CD4-positive, alpha-beta memory T cell (primary cell): ENCODE data around the gene AFAP1. TPM values are rescaled to one million over a fixed set of nuclear protein-coding genes. Genes with fewer than 3 reads are reported as not detected.

Experiments
- CTCF ChIA-PET: fragments of 350-600 bp; sonication (Branson Sonifier 250); formaldehyde crosslinking; loops from one replicate; lab custom pipeline; 2021; ENCODE audit warnings: inconsistent platforms; ENCODE audit not compliant: partially characterized antibody; lab: Charles Lee
- POLR2A ChIA-PET: fragments of 350-600 bp; sonication (Branson Sonifier 250); formaldehyde crosslinking; loops from one replicate; lab custom pipeline; 2021; ENCODE audit not compliant: partially characterized antibody; lab: Charles Lee
- DNase-seq, 5 donors: peaks; one replicate each; pipeline versions ENCODE4 v3.0.0 to v3.0.0-alpha.2; 2020 to 2022; ENCODE audit warnings: mixed read lengths in 1 of 5
- H3K27ac ChIP-seq: one replicate; pipeline ENCODE4 v1.7.0; 2013; ENCODE audit warnings: low read depth, low read length
- H3K27me3 ChIP-seq: 2 replicates; pipeline ENCODE4 v1.7.0; 2013; ENCODE audit warnings: mild to moderate bottlenecking, low read length, moderate library complexity; ENCODE audit not compliant: insufficient read depth
- H3K36me3 ChIP-seq: 2 replicates; pipeline ENCODE4 v1.7.0; 2013; ENCODE audit warnings: mild to moderate bottlenecking, low read length, moderate library complexity; ENCODE audit not compliant: insufficient read depth
- H3K4me1 ChIP-seq: 2 replicates; pipeline ENCODE4 v1.7.0; 2013; ENCODE audit warnings: mild to moderate bottlenecking, low read length, moderate library complexity; ENCODE audit not compliant: insufficient read depth
- H3K4me3 ChIP-seq, 2 donors: one replicate each; pipeline ENCODE4 v1.7.0; 2013; ENCODE audit warnings: low read length in 2 of 2, mild to moderate bottlenecking in 1 of 2
- H3K9me3 ChIP-seq, 2 donors: one replicate each; pipeline ENCODE4 v1.7.0; 2013; ENCODE audit warnings: low read length in 2 of 2, control low read depth in 1 of 2; ENCODE audit not compliant: control insufficient read depth in 1 of 2
- H3K27ac Mint-ChIP-seq, 7 donors: one replicate each; pipeline ENCODE4 v1.8.0; 2020 to 2021; ENCODE audit warnings: mixed read lengths in 7 of 7, mild to moderate bottlenecking in 6 of 7, inconsistent platforms in 3 of 7, moderate library complexity in 3 of 7
- H3K27me3 Mint-ChIP-seq, 2 donors: one replicate each; pipeline ENCODE4 v1.8.0; 2020 to 2021; ENCODE audit warnings: mixed read lengths in 2 of 2
- H3K36me3 Mint-ChIP-seq, 2 donors: one replicate each; pipeline ENCODE4 v1.8.0; 2020 to 2021; ENCODE audit warnings: mixed read lengths in 2 of 2, inconsistent platforms in 1 of 2, mild to moderate bottlenecking in 1 of 2
- H3K4me1 Mint-ChIP-seq, 4 donors: one replicate each; pipeline ENCODE4 v1.8.0; 2020 to 2021; ENCODE audit warnings: mixed read lengths in 4 of 4, mild to moderate bottlenecking in 1 of 4
- H3K4me3 Mint-ChIP-seq, 8 donors: one replicate each; pipeline ENCODE4 v1.8.0; 2020 to 2021; ENCODE audit warnings: mixed read lengths in 8 of 8, mild to moderate bottlenecking in 7 of 8, moderate library complexity in 6 of 8, inconsistent platforms in 3 of 8
- H3K9me3 Mint-ChIP-seq, 8 donors: one replicate each; pipeline ENCODE4 v1.8.0; 2020 to 2021; ENCODE audit warnings: mixed read lengths in 8 of 8, mild to moderate bottlenecking in 5 of 8, inconsistent platforms in 3 of 8, moderate library complexity in 1 of 8
- intact Hi-C: fragments of 100-400 bp; cut with micrococcal nuclease; formaldehyde crosslinking; loops from one replicate; pipeline ENCODE4 v1.15.1; 2023
- polyA plus RNA-seq, 2 donors: library from polyadenylated mRNA; unstranded; fragments of 300-500 nt; fragmentation: Illumina TruSeq; gene quantifications; one replicate each; pipeline ENCODE4 v1.2.3, GENCODE V29; 2021
- total RNA-seq, 2 experiments: library from RNA; stranded (reverse); gene quantifications; one replicate each; pipeline ENCODE4 v1.2.3, GENCODE V29; 2021

The AFAP1 gene
- total and polyA plus RNA-seq, 4 experiments from 2014 or later, result 0.95 to 21.8 (median 12.6) TPM

DNA sequence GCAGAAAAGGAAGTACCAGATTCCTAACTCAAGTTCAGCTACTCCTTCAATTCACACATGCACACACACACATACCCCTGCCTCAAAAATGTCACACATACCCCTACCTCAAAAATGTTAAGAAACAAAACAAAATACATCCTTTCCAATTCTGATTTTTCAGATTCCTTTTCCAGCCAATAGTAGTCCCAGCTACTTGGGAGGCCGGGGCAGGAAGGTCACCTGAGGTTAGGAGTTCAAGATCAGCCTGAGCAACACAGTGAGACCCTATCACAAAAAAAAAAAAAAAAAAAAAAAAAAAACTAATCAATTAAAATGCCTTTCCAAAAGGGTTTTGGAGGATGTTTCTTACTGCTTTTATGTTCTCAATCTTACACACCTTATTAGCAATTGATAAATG is 138.0 kb downstream of the AFAP1 start:
- Histone ChIP-seq H3K4me3 (no peak overlapping the region), H3K36me3 (peaks cover 18% of the 10 kb centered on the region), H3K27me3 (no peaks in the 10 kb centered on the region), H3K27ac (no peak overlapping the region), H3K9me3 (no peaks in the 10 kb centered on the region), H3K4me1 (peaks cover 11% of the 10 kb centered on the region)
- Mint-ChIP-seq H3K9me3 (no peaks in the 10 kb centered on the region), H3K27me3 (no peaks in the 10 kb centered on the region), H3K4me1 (peaks cover 6 to 19% (median 11%) of the 10 kb centered on the region in 4 donors), H3K4me3 (no peak overlapping the region), H3K27ac (peak overlapping the region in 3 of 7 donors; percentile 3 to 37 (median 29)), H3K36me3 (peaks cover 39 to 41% of the 10 kb centered on the region in 2 donors)
- ChIA-PET CTCF (interaction anchor here (0.6 to 10.4 kb wide), 31 partner anchors 7 to 928 kb away, joined by 3 to 188 read pairs (median 5); partner anchors contain the start of gene AFAP1), POLR2A (interaction anchor here (1.0 to 1.5 kb wide), 4 partner anchors 27 to 139 kb away, joined by 3 to 6 read pairs (median 3); partner anchors contain the start of gene AFAP1)
- DNase-seq, result no peak
- intact Hi-C loops, result loop anchor here (1.0 to 2.0 kb wide), 4 partner anchors 31 to 138 kb away; partner anchors contain the start of gene AFAP1

GRCh38 chr4:7801001-7801400 is 138.7 kb downstream of the AFAP1 start:
- no peaks in the 10 kb centered on the region for H3K27me3 Mint-ChIP-seq
- H3K4me1 ChIP-seq, result peaks cover 11% of the 10 kb centered on the region
- H3K9me3 ChIP-seq, result no peaks in the 10 kb centered on the region
- peaks cover 6 to 19% (median 11%) of the 10 kb centered on the region in 4 donors for H3K4me1 Mint-ChIP-seq
- POLR2A ChIA-PET, result interaction anchor here (1.5 kb wide), 1 partner anchor 76 kb away, joined by 6 read pairs; no protein-coding TSS in a partner anchor
- H3K9me3 Mint-ChIP-seq, result no peaks in the 10 kb centered on the region
- CTCF ChIA-PET, result interaction anchor here (0.7 to 10.4 kb wide), 13 partner anchors 8 to 928 kb away, joined by 3 to 188 read pairs (median 10); partner anchors contain the start of gene AFAP1
- no peaks in the 10 kb centered on the region for H3K27me3 ChIP-seq
- H3K4me3 Mint-ChIP-seq, result no peak overlapping the region
- no peak for DNase-seq
- intact Hi-C loops, result no loop called here
- peaks cover 39 to 41% of the 10 kb centered on the region in 2 donors for H3K36me3 Mint-ChIP-seq
- H3K27ac Mint-ChIP-seq, result no peak overlapping the region
- H3K27ac ChIP-seq, result no peak overlapping the region
- H3K36me3 ChIP-seq, result peaks cover 13% of the 10 kb centered on the region
- no peak overlapping the region for H3K4me3 ChIP-seq

GRCh38 chr4:7800410-7800809 is 139.3 kb downstream of the AFAP1 start:
- H3K36me3 Mint-ChIP-seq, result peaks cover 37 to 39% of the 10 kb centered on the region in 2 donors

GRCh38 chr4:7799736-7800135 is 139.9 kb downstream of the AFAP1 start:
- intact Hi-C loops, result no loop called here
- no peak overlapping the region for H3K4me3 ChIP-seq
- H3K36me3 Mint-ChIP-seq, result peaks cover 37 to 39% of the 10 kb centered on the region in 2 donors
- no peaks in the 10 kb centered on the region for H3K27me3 ChIP-seq
- no peak for DNase-seq
- H3K4me3 Mint-ChIP-seq, result no peak overlapping the region
- no peaks in the 10 kb centered on the region for H3K9me3 Mint-ChIP-seq
- H3K4me1 ChIP-seq, result peaks cover 11% of the 10 kb centered on the region
- H3K36me3 ChIP-seq, result peaks cover 12% of the 10 kb centered on the region
- H3K27ac Mint-ChIP-seq, result no peak overlapping the region
- ChIA-PET CTCF (interaction anchor here (0.7 to 10.4 kb wide), 6 partner anchors 9 to 188 kb away, joined by 3 to 188 read pairs (median 40); no protein-coding TSS in a partner anchor), POLR2A (no interaction called here)
- H3K27ac ChIP-seq, result no peak overlapping the region
- H3K27me3 Mint-ChIP-seq, result no peaks in the 10 kb centered on the region
- peaks cover 6 to 19% (median 11%) of the 10 kb centered on the region in 4 donors for H3K4me1 Mint-ChIP-seq
- no peaks in the 10 kb centered on the region for H3K9me3 ChIP-seq

More at GRCh38 chr4:7800410-7800809, 139.3 kb downstream of the AFAP1 start:
- ChIA-PET POLR2A (no interaction called here), CTCF (interaction anchor here (2.0 to 10.4 kb wide), 9 partner anchors 8 to 187 kb away, joined by 6 to 188 read pairs (median 17); no protein-coding TSS in a partner anchor)
- Histone ChIP-seq H3K4me1 (peaks cover 11% of the 10 kb centered on the region), H3K4me3 (no peak overlapping the region), H3K27me3 (no peaks in the 10 kb centered on the region), H3K9me3 (no peaks in the 10 kb centered on the region), H3K36me3 (peaks cover 12% of the 10 kb centered on the region), H3K27ac (no peak overlapping the region)
- DNase-seq, result no peak
- Mint-ChIP-seq H3K4me3 (no peak overlapping the region), H3K9me3 (no peaks in the 10 kb centered on the region), H3K27me3 (no peaks in the 10 kb centered on the region), H3K27ac (no peak overlapping the region), H3K4me1 (peaks cover 6 to 19% (median 11%) of the 10 kb centered on the region in 4 donors)
- intact Hi-C loops, result no loop called here

DNA sequence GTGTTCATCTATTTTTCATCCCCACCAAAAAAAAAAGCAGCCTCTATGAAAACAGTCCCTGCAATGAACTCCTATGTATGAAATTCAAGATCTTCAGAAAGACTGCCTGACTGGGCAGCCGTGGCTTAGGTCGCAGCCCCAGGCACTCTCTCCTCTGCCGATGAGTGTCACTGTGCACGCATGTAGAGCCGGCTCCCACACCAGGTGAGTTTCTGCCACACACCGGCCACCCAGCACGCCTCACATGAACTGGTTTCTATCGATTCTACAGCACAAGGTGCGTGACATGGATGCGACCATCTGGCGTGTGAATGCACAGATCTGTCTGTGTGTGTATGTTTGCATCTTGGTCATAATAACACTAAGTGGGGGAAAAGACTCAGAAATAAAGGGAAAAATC is 140.4 kb downstream of the AFAP1 start:
- ChIA-PET POLR2A (no interaction called here), CTCF (interaction anchor here (0.7 to 10.4 kb wide), 6 partner anchors 10 to 188 kb away, joined by 3 to 188 read pairs (median 40); no protein-coding TSS in a partner anchor)
- DNase-seq, result no peak
- Histone ChIP-seq H3K4me1 (peaks cover 10% of the 10 kb centered on the region), H3K27me3 (no peaks in the 10 kb centered on the region), H3K4me3 (no peak overlapping the region), H3K9me3 (no peaks in the 10 kb centered on the region), H3K27ac (no peak overlapping the region), H3K36me3 (peaks cover 12% of the 10 kb centered on the region)
- Mint-ChIP-seq H3K27ac (no peak overlapping the region), H3K9me3 (no peaks in the 10 kb centered on the region), H3K4me1 (peaks cover 6 to 16% (median 10%) of the 10 kb centered on the region in 4 donors), H3K27me3 (no peaks in the 10 kb centered on the region), H3K36me3 (peaks cover 37 to 39% of the 10 kb centered on the region in 2 donors), H3K4me3 (no peak overlapping the region)
- intact Hi-C loops, result no loop called here

GRCh38 chr4:7798178-7798995 is 141.3 kb downstream of the AFAP1 start:
- peaks cover 3 to 10% (median 6%) of the 10 kb centered on the region in 4 donors for H3K4me1 Mint-ChIP-seq
- ChIA-PET CTCF (interaction anchor here (1.0 to 10.4 kb wide), 4 partner anchors 9 to 166 kb away, joined by 3 to 123 read pairs (median 9); no protein-coding TSS in a partner anchor), POLR2A (no interaction called here)

DNA sequence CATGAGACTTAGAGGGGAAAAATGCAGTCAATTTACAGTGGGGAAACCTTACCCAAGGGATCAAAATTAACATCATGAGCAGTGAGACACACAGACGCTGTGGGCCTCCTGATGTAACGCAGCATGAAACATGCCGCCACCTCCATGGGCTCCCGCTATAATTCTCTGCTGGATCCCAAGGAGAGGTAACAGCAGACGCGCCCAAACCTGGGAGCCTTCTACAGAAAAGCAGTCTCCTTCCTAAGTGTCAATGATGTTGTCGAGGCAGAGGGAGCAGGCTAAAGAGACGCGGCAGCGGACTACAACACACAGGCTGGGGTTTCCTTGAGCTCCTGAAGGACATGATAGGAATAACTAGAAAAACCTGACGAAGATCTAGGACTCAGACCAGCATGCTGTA is 142.3 kb downstream of the AFAP1 start:
- H3K4me1 Mint-ChIP-seq, result peaks cover 3 to 9% (median 6%) of the 10 kb centered on the region in 4 donors
- no peaks in the 10 kb centered on the region for H3K9me3 Mint-ChIP-seq
- peaks cover 47 to 49% of the 10 kb centered on the region in 2 donors for H3K36me3 Mint-ChIP-seq
- ChIA-PET POLR2A (no interaction called here), CTCF (no interaction called here)
- DNase-seq, result no peak
- peaks cover 12% of the 10 kb centered on the region for H3K36me3 ChIP-seq
- no peak overlapping the region for H3K27ac Mint-ChIP-seq
- no peaks in the 10 kb centered on the region for H3K9me3 ChIP-seq
- H3K4me1 ChIP-seq, result peaks cover 4% of the 10 kb centered on the region
- H3K27me3 ChIP-seq, result no peaks in the 10 kb centered on the region
- intact Hi-C loops, result no loop called here
- H3K27me3 Mint-ChIP-seq, result no peaks in the 10 kb centered on the region
- no peak overlapping the region for H3K4me3 Mint-ChIP-seq
- no peak overlapping the region for H3K4me3 ChIP-seq
- no peak overlapping the region for H3K27ac ChIP-seq

More at GRCh38 chr4:7798178-7798995, 141.3 kb downstream of the AFAP1 start:
- Mint-ChIP-seq H3K36me3 (peaks cover 40 to 44% of the 10 kb centered on the region in 2 donors), H3K27me3 (no peaks in the 10 kb centered on the region), H3K4me3 (no peak overlapping the region), H3K9me3 (no peaks in the 10 kb centered on the region), H3K27ac (no peak overlapping the region)
- peaks cover 12% of the 10 kb centered on the region for H3K36me3 ChIP-seq
- H3K27ac ChIP-seq, result no peak overlapping the region
- peaks cover 4% of the 10 kb centered on the region for H3K4me1 ChIP-seq
- DNase-seq, result no peak
- H3K27me3 ChIP-seq, result no peaks in the 10 kb centered on the region
- no peak overlapping the region for H3K4me3 ChIP-seq
- intact Hi-C loops, result no loop called here
- H3K9me3 ChIP-seq, result no peaks in the 10 kb centered on the region
